Thyroid gland (tissue), 4 donors: ENCODE results near the gene TMEM225B.

Experiments
- CTCF ChIP-seq, 6 experiments: fragments of 200-600 bp in 3 of 6; fragments of 450-650 bp in 3 of 6; sonication (generic) in 3 of 6; IDR thresholded peaks; one replicate each; pipeline ENCODE4 v1.5.1; 2016 to 2019; ENCODE audit warnings: antibody characterized with exemption in 6 of 6, mild to moderate bottlenecking in 2 of 6, inconsistent platforms in 1 of 6, moderate library complexity in 1 of 6
- POLR2A ChIP-seq, 2 donors: fragments of 450-650 bp; IDR thresholded peaks; one replicate each; pipeline ENCODE4 v1.6.1; 2017; ENCODE audit warnings: antibody characterized with exemption in 2 of 2, mild to moderate bottlenecking in 2 of 2, moderate library complexity in 1 of 2

- TF ChIP-seq CTCF (IDR thresholded peaks at IDR 0.05) = no peak
- no peak for TF ChIP-seq POLR2A (IDR thresholded peaks at IDR 0.05)
Observed at GRCh38 chr7:99621271-99621670, 23.2 kb downstream of the TMEM225B start.
